PC-3 (cell line): ENCODE measurements around the gene RAD21L1. TPM values are rescaled to one million over a fixed set of nuclear protein-coding genes. Genes with fewer than 3 reads are reported as not detected.

ENCODE experiments used
- ATAC-seq: fragments of 200-7000 bp; cut with Tn5 transposase; 2 replicates; pipeline ENCODE4 v1.9.1; 2020; ENCODE audit warnings: mild to moderate bottlenecking, moderate library complexity
- BruUV-seq: library from RNA; stranded (reverse); fragments of 400-500 nt; replicated peaks from 2 replicates; lab custom pipeline; 2021; lab: Mats Ljungman, UMichigan
- CTCF ChIA-PET: fragments of 300-600 bp; sonication (Branson Sonifier 250); formaldehyde crosslinking; loops from one replicate; lab custom pipeline; 2022; ENCODE audit warnings: antibody characterized with exemption; lab: Charles Lee
- POLR2A ChIA-PET: fragments of 300-600 bp; sonication (Branson Sonifier 250); formaldehyde crosslinking; loops from one replicate; lab custom pipeline; 2022; ENCODE audit warnings: antibody characterized with exemption; ENCODE audit not compliant: unreplicated experiment; lab: Charles Lee
- DNase-seq: peaks from one replicate; pipeline ENCODE4 v3.0.0-alpha.2; 2015
- H2AFZ ChIP-seq: fragments of 300-600 bp; sonication (generic); 2 replicates; pipeline ENCODE4 v1.6.0; 2016; ENCODE audit warnings: antibody characterized with exemption, low read length
- H3F3A ChIP-seq: fragments of 300-600 bp; sonication (generic); one replicate; pipeline ENCODE4 v1.6.0; 2017; ENCODE audit warnings: antibody characterized with exemption, low read length, control low read depth, mild to moderate bottlenecking; ENCODE audit not compliant: unreplicated experiment
- H3K27ac ChIP-seq: fragments of 300-600 bp; sonication (generic); 2 replicates; pipeline ENCODE4 v1.5.1; 2016; ENCODE audit warnings: mild to moderate bottlenecking, low read length
- H3K27me3 ChIP-seq: fragments of 300-600 bp; sonication (generic); 2 replicates; pipeline ENCODE4 v1.6.1; 2016; ENCODE audit warnings: low read length, mixed read lengths
- H3K36me3 ChIP-seq: fragments of 300-600 bp; sonication (generic); 2 replicates; pipeline ENCODE4 v1.6.1; 2016; ENCODE audit warnings: low read depth, mixed run types, low read length, mixed read lengths
- H3K4me1 ChIP-seq: fragments of 300-600 bp; sonication (generic); 2 replicates; pipeline ENCODE4 v1.5.1; 2016; ENCODE audit warnings: low read length; ENCODE audit not compliant: insufficient read depth
- H3K4me2 ChIP-seq: fragments of 300-600 bp; sonication (generic); 2 replicates; pipeline ENCODE4 v1.6.0; 2016; ENCODE audit warnings: low read length
- H3K4me3 ChIP-seq: fragments of 300-600 bp; sonication (generic); 2 replicates; pipeline ENCODE4 v1.5.1; 2016; ENCODE audit warnings: mild to moderate bottlenecking, low read length, mixed read lengths
- H3K79me2 ChIP-seq: fragments of 300-600 bp; sonication (generic); 2 replicates; pipeline ENCODE4 v1.6.1; 2017; ENCODE audit warnings: low read length, mixed read lengths
- H3K9ac ChIP-seq: fragments of 300-600 bp; sonication (generic); 2 replicates; pipeline ENCODE4 v1.6.0; 2016; ENCODE audit warnings: mild to moderate bottlenecking, low read length
- H3K9me2 ChIP-seq: fragments of 300-600 bp; sonication (generic); replicated peaks from 2 replicates; pipeline ENCODE4 v1.6.1; 2016; ENCODE audit warnings: mixed run types, low read length, mixed read lengths
- H3K9me3 ChIP-seq: fragments of 300-600 bp; sonication (generic); 2 replicates; pipeline ENCODE4 v1.6.1; 2016; ENCODE audit warnings: low read length, mixed read lengths
- H4K20me1 ChIP-seq: fragments of 300-600 bp; sonication (generic); 2 replicates; pipeline ENCODE4 v1.6.1; 2016; ENCODE audit warnings: low read length, mixed read lengths
- EZH2 ChIP-seq: fragments of 300-600 bp; sonication (generic); IDR thresholded peaks from one replicate; pipeline ENCODE4 v1.6.1; 2017; ENCODE audit warnings: antibody characterized with exemption, mild to moderate bottlenecking, low read length; ENCODE audit not compliant: unreplicated experiment
- EZH2phosphoT487 ChIP-seq: fragments of 300-600 bp; sonication (generic); IDR thresholded peaks from 2 replicates; pipeline ENCODE4 v1.6.1; 2018; ENCODE audit warnings: mild to moderate bottlenecking, antibody characterized with exemption, low read length, borderline replicate concordance
- intact Hi-C: fragments of 100-400 bp; cut with micrococcal nuclease; formaldehyde crosslinking; loops from 2 replicates; pipeline ENCODE4 v1.9.0; 2023
- total RNA-seq: library from RNA; depleted of rRNA; stranded (reverse); fragments of >200 nt; gene quantifications from 2 replicates; pipeline ENCODE4 v1.2.3, GENCODE V29; 2014
- TF ChIP-seq, protein P1 (sequence below): fragments of 300-600 bp; sonication (generic); conservative IDR thresholded peaks from 2 replicates; pipeline ENCODE4 v1.5.1; 2017; ENCODE audit warnings: antibody characterized with exemption, low read depth, mild to moderate bottlenecking, low read length

The RAD21L1 gene
- total RNA-seq, 1 experiment from 2014 or later, result 0.11 TPM

- ChIA-PET POLR2A (no interaction called here), CTCF (interaction anchor here (0.6 kb wide), 1 partner anchor 556 kb away, joined by 7 read pairs; no protein-coding TSS in a partner anchor)
- Histone ChIP-seq H2AFZ (no peak overlapping the region), H3K27me3 (0 out of 2 replicates have a peak, but pooled peaks cover 7% of the 10 kb centered on the region), H3K4me3 (no peak overlapping the region), H4K20me1 (no peaks in the 10 kb centered on the region), H3K4me2 (no peak overlapping the region), H3K9me3 (no peaks in the 10 kb centered on the region), H3F3A (no peaks in the 10 kb centered on the region), H3K36me3 (no peaks in the 10 kb centered on the region), H3K79me2 (no peaks in the 10 kb centered on the region), H3K27ac (no peak overlapping the region), H3K9me2 (no peaks in the 10 kb centered on the region), H3K4me1 (peaks cover 4% of the 10 kb centered on the region; the same call in 1 of the 2 replicates), H3K9ac (no peak overlapping the region)
- DNase-seq, result no peak
- intact Hi-C loops, result loop anchor here (10.0 kb wide), 2 partner anchors 227 to 367 kb away; no protein-coding TSS in a partner anchor
- no TSS peak for BruUV-seq
- no peak for ATAC-seq
- no peak for TF ChIP-seq EZH2phosphoT487
- TF ChIP-seq EZH2, result no peak
- TF ChIP-seq, protein P1, sequence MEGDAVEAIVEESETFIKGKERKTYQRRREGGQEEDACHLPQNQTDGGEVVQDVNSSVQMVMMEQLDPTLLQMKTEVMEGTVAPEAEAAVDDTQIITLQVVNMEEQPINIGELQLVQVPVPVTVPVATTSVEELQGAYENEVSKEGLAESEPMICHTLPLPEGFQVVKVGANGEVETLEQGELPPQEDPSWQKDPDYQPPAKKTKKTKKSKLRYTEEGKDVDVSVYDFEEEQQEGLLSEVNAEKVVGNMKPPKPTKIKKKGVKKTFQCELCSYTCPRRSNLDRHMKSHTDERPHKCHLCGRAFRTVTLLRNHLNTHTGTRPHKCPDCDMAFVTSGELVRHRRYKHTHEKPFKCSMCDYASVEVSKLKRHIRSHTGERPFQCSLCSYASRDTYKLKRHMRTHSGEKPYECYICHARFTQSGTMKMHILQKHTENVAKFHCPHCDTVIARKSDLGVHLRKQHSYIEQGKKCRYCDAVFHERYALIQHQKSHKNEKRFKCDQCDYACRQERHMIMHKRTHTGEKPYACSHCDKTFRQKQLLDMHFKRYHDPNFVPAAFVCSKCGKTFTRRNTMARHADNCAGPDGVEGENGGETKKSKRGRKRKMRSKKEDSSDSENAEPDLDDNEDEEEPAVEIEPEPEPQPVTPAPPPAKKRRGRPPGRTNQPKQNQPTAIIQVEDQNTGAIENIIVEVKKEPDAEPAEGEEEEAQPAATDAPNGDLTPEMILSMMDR, result no peak
Observed at GRCh38 chr20:1182106-1182505, 43.7 kb upstream of the RAD21L1 start.

- intact Hi-C loops, result loop anchor here (10.0 kb wide), 2 partner anchors 228 to 368 kb away; no protein-coding TSS in a partner anchor
- H3K9ac ChIP-seq, result no peak overlapping the region
- ChIA-PET CTCF (no interaction called here), POLR2A (no interaction called here)
- TF ChIP-seq, protein P1, result no peak
- no peak for TF ChIP-seq EZH2phosphoT487
- TF ChIP-seq EZH2, result no peak
- no TSS peak for BruUV-seq
- H3K27ac ChIP-seq, result no peak overlapping the region
- no peak for DNase-seq
- 0 out of 2 replicates have a peak, but pooled peaks cover 7% of the 10 kb centered on the region for H3K27me3 ChIP-seq
- H3K79me2 ChIP-seq, result no peaks in the 10 kb centered on the region
- no peaks in the 10 kb centered on the region for H3K9me3 ChIP-seq
- no peaks in the 10 kb centered on the region for H4K20me1 ChIP-seq
- H3K4me3 ChIP-seq, result no peak overlapping the region
- H3K9me2 ChIP-seq, result no peaks in the 10 kb centered on the region
- H3K4me2 ChIP-seq, result no peak overlapping the region
- H3K4me1 ChIP-seq, result peaks cover 4% of the 10 kb centered on the region; the same call in 1 of the 2 replicates
- no peak for ATAC-seq
- H3K36me3 ChIP-seq, result no peaks in the 10 kb centered on the region
- no peak overlapping the region for H2AFZ ChIP-seq
- no peaks in the 10 kb centered on the region for H3F3A ChIP-seq
Observed at GRCh38 chr20:1183153-1183552, 42.7 kb upstream of the RAD21L1 start.

DNA sequence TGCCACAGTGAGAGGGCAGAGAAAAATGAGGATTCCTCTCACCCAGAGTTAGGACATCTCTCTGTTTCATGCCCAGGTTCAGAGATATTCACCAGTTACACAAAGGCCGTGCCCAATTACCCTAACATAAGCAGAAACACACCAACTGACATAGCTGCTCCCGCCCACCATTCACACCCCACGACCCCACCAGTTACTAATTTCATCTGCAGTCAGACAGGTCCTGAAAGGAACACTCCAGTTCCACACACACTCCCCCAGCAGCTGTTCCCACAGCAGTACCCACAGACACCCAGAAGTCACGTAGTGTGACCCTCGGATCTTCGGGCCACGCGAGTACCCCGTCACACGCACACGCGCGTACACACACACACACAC, 41.6 kb upstream of the RAD21L1 start:
- Histone ChIP-seq H3K9ac (no peak overlapping the region), H3K4me3 (peak overlapping the region; percentile 66), H3K27ac (no peak overlapping the region), H3K4me2 (peak overlapping the region; percentile 81), H4K20me1 (no peaks in the 10 kb centered on the region), H3K9me3 (no peaks in the 10 kb centered on the region), H3K79me2 (no peaks in the 10 kb centered on the region), H3K36me3 (no peaks in the 10 kb centered on the region), H3K9me2 (no peaks in the 10 kb centered on the region), H3K27me3 (0 out of 2 replicates have a peak, but pooled peaks cover 7% of the 10 kb centered on the region), H3F3A (no peaks in the 10 kb centered on the region), H2AFZ (peak overlapping the region; percentile 60; the same call in 1 of the 2 replicates), H3K4me1 (peaks cover 4% of the 10 kb centered on the region; the same call in 1 of the 2 replicates)
- intact Hi-C loops, result loop anchor here (10.0 kb wide), 2 partner anchors 229 to 369 kb away; no protein-coding TSS in a partner anchor
- CTCF ChIA-PET, result no interaction called here
- TF ChIP-seq, protein P1, result no peak
- no peak for TF ChIP-seq EZH2phosphoT487
- no peak for TF ChIP-seq EZH2
- ATAC-seq, result no peak
- DNase-seq, result no peak
- POLR2A ChIA-PET, result no interaction called here
- BruUV-seq, result no TSS peak
